K562 (cell line): Measurements from ENCODE around the gene NUP62CL. TPM values are rescaled to one million over a fixed set of nuclear protein-coding genes. Genes with fewer than 3 reads are reported as not detected.

Source experiments
- GABPB1 ChIP-seq: sonication (generic); formaldehyde crosslinking; IDR thresholded peaks from 2 replicates; pipeline ENCODE4 v1.8.0; 2022; ENCODE audit warnings: mild to moderate bottlenecking, missing genetic modification reagents
- GATA2 ChIP-seq: sonication (generic); formaldehyde crosslinking; IDR thresholded peaks from 2 replicates; pipeline ENCODE4 v1.4.0; 2020; ENCODE audit warnings: mild to moderate bottlenecking, missing genetic modification reagents
- GTF2E2 ChIP-seq: fragments of 200-800 bp; sonication (Bioruptor generic); IDR thresholded peaks from 2 replicates; pipeline ENCODE4 v1.6.1; 2016; ENCODE audit warnings: missing genetic modification characterization, missing compliant biosample characterization
- L3MBTL2 ChIP-seq: fragments of 450-650 bp; IDR thresholded peaks from 2 replicates; pipeline ENCODE4 v1.6.1; 2016; ENCODE audit warnings: mild to moderate bottlenecking, moderate library complexity
- SPI1 ChIP-seq: IDR thresholded peaks from 2 replicates; pipeline ENCODE4 v1.6.1; 2011; ENCODE audit warnings: low read depth, low read length, control low read depth, borderline replicate concordance
- ZNF165 ChIP-seq: fragments of 250-450 bp; sonication (Bioruptor Pico); IDR thresholded peaks from 2 replicates; pipeline ENCODE4 v1.4.0; 2020; ENCODE audit warnings: borderline replicate concordance
- ZNF175 ChIP-seq: fragments of 200-800 bp; sonication (Bioruptor generic); IDR thresholded peaks from 2 replicates; pipeline ENCODE4 v1.6.1; 2016; ENCODE audit warnings: low read depth, mild to moderate bottlenecking, missing genetic modification characterization, missing compliant biosample characterization
- ZNF583 ChIP-seq: fragments of 250-450 bp; sonication (Bioruptor Pico); IDR thresholded peaks from 2 replicates; pipeline ENCODE4 v1.4.0; 2020
- ZNF584 ChIP-seq: fragments of 200-800 bp; sonication (Bioruptor generic); IDR thresholded peaks from 2 replicates; pipeline ENCODE4 v1.6.1; 2016; ENCODE audit warnings: low read depth, mild to moderate bottlenecking, missing genetic modification characterization, missing compliant biosample characterization
- polyA plus RNA-seq, 8 experiments: library from polyadenylated mRNA; depleted of rRNA in 4 of 8; stranded (reverse) in 5 of 8; unstranded in 3 of 8; fragments of >200 nt; fragmentation: Nextera tagmentation in 2 of 8; fragmentation: Illumina TruSeq in 1 of 8; extraction: Ambion mirVana in 2 of 8; extraction: Trizol in 1 of 8; gene quantifications; 2 replicates each; pipeline versions ENCODE4 v1.2.1 to v1.2.3, GENCODE V29; 2011 to 2014; ENCODE audit warnings: inconsistent platforms in 1 of 8, missing spikeins in 1 of 8
- total RNA-seq, 7 experiments: library from RNA; depleted of rRNA in 6 of 7; stranded (reverse); fragments of >200 nt in 6 of 7; fragmentation: Illumina TruSeq in 2 of 7; extraction: Trizol in 2 of 7; gene quantifications; 2 replicates each; pipeline versions ENCODE4 v1.2.1 to v1.2.3, GENCODE V29; 2011 to 2021; ENCODE audit warnings: low replicate concordance in 1 of 7
- TF ChIP-seq, protein P1 (sequence below): fragments of 450-650 bp; IDR thresholded peaks from 2 replicates; pipeline ENCODE4 v1.6.1; 2017; ENCODE audit warnings: antibody characterized with exemption, mild to moderate bottlenecking
- TF ChIP-seq, protein P2 (sequence below): sonication (generic); formaldehyde crosslinking; IDR thresholded peaks from 2 replicates; pipeline ENCODE4 v1.9.0; 2022; ENCODE audit warnings: mild to moderate bottlenecking, missing genetic modification reagents
- TF ChIP-seq, protein P3 (sequence below), 2 experiments: fragments of 450-650 bp in 1 of 2; sonication (generic) in 1 of 2; formaldehyde crosslinking in 1 of 2; IDR thresholded peaks; 2 replicates each; pipeline versions ENCODE4 v1.7.1 to v1.9.0; 2016 to 2022; ENCODE audit warnings: inconsistent platforms in 1 of 2, mild to moderate bottlenecking in 1 of 2, missing genetic modification reagents in 1 of 2

Gene NUP62CL
- total and polyA plus RNA-seq, 9 of the 15 experiments (the other 6 are each of a cell fraction or from before 2014, with no cell fraction given) = 29.7 to 101 (median 42.7) TPM

DNA sequence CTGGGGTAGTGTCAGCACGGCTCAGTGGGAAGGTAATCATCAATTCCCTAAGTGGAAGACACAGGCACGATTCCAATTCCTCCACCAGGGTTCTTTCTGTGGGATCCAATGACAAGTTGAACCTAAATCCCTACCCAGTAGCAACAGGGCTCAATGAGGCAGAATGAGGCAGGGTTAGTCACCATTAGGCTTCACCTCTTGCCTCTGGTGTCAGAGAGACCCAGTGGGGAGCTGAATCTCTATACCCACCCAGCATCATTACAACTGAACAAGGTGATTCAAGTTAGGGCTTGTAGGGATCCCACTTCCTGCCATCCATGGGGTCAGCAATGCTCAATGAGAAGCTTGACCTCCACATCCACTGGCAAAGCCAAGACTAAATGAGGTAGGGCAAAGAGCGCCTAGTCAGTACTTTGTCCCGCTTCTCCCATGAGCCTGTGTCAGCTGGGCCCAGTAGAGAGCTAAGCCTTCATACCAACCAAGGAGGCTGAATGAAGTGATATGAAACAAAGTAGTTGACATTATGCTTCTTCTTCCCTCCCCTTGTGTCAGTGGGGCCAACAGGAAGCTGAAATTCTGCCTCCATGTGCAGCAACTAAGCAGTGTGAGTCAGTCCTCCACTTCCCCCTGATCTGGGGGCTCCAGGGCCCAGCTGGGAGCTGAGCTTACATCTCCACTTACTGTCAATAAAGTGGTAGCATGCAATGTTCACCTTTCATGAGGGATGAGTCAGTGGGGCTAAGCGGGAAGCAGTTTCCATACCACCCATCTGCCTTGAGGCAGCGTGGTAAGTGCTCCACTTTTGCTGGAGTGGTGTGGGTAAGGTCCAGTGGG, 51.2 kb downstream of the NUP62CL start (continued):
- TF ChIP-seq, protein P1, sequence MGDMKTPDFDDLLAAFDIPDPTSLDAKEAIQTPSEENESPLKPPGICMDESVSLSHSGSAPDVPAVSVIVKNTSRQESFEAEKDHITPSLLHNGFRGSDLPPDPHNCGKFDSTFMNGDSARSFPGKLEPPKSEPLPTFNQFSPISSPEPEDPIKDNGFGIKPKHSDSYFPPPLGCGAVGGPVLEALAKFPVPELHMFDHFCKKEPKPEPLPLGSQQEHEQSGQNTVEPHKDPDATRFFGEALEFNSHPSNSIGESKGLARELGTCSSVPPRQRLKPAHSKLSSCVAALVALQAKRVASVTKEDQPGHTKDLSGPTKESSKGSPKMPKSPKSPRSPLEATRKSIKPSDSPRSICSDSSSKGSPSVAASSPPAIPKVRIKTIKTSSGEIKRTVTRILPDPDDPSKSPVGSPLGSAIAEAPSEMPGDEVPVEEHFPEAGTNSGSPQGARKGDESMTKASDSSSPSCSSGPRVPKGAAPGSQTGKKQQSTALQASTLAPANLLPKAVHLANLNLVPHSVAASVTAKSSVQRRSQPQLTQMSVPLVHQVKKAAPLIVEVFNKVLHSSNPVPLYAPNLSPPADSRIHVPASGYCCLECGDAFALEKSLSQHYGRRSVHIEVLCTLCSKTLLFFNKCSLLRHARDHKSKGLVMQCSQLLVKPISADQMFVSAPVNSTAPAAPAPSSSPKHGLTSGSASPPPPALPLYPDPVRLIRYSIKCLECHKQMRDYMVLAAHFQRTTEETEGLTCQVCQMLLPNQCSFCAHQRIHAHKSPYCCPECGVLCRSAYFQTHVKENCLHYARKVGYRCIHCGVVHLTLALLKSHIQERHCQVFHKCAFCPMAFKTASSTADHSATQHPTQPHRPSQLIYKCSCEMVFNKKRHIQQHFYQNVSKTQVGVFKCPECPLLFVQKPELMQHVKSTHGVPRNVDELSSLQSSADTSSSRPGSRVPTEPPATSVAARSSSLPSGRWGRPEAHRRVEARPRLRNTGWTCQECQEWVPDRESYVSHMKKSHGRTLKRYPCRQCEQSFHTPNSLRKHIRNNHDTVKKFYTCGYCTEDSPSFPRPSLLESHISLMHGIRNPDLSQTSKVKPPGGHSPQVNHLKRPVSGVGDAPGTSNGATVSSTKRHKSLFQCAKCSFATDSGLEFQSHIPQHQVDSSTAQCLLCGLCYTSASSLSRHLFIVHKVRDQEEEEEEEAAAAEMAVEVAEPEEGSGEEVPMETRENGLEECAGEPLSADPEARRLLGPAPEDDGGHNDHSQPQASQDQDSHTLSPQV = peak; percentile 74; the same call in 1 of the 2 replicates
- TF ChIP-seq L3MBTL2 (peak; percentile 55; the same call in 1 of the 2 replicates), ZNF165 (CRISPR knock-in tag) (no peak), SPI1 (peak; percentile 58; the same call in 1 of the 2 replicates), ZNF175 (CRISPR knock-in tag) (0 out of 2 replicates have a peak, but pooled peaks have one; percentile 38), GATA2 (CRISPR knock-in tag) (no peak), GABPB1 (CRISPR knock-in tag) (0 out of 2 replicates have a peak, but pooled peaks have one; percentile 43), ZNF583 (CRISPR knock-in tag) (no peak), GTF2E2 (tag) (no peak), ZNF584 (CRISPR knock-in tag) (0 out of 2 replicates have a peak, but pooled peaks have one; percentile 37)
- TF ChIP-seq, protein P2, sequence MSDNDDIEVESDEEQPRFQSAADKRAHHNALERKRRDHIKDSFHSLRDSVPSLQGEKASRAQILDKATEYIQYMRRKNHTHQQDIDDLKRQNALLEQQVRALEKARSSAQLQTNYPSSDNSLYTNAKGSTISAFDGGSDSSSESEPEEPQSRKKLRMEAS (CRISPR knock-in tag) = peak; percentile 89
- TF ChIP-seq, protein P3, sequence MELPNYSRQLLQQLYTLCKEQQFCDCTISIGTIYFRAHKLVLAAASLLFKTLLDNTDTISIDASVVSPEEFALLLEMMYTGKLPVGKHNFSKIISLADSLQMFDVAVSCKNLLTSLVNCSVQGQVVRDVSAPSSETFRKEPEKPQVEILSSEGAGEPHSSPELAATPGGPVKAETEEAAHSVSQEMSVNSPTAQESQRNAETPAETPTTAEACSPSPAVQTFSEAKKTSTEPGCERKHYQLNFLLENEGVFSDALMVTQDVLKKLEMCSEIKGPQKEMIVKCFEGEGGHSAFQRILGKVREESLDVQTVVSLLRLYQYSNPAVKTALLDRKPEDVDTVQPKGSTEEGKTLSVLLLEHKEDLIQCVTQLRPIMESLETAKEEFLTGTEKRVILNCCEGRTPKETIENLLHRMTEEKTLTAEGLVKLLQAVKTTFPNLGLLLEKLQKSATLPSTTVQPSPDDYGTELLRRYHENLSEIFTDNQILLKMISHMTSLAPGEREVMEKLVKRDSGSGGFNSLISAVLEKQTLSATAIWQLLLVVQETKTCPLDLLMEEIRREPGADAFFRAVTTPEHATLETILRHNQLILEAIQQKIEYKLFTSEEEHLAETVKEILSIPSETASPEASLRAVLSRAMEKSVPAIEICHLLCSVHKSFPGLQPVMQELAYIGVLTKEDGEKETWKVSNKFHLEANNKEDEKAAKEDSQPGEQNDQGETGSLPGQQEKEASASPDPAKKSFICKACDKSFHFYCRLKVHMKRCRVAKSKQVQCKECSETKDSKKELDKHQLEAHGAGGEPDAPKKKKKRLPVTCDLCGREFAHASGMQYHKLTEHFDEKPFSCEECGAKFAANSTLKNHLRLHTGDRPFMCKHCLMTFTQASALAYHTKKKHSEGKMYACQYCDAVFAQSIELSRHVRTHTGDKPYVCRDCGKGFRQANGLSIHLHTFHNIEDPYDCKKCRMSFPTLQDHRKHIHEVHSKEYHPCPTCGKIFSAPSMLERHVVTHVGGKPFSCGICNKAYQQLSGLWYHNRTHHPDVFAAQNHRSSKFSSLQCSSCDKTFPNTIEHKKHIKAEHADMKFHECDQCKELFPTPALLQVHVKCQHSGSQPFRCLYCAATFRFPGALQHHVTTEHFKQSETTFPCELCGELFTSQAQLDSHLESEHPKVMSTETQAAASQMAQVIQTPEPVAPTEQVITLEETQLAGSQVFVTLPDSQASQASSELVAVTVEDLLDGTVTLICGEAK (IDR thresholded peaks at IDR 0.05) = 0 out of 2 replicates have a peak, but pooled peaks have one; percentile 17
- TF ChIP-seq, protein P3 (CRISPR knock-in tag; IDR thresholded peaks at IDR 0.05) = no peak
